Astrocyte (in vitro differentiated cells and primary cell): ENCODE measurements around the gene EPB41L3. TPM values are rescaled to one million over a fixed set of nuclear protein-coding genes. Genes with fewer than 3 reads are reported as not detected.

Experiments used
- DNase-seq: peaks from one replicate; pipeline ENCODE4 v3.0.0-alpha.2; 2010; ENCODE audit warnings: low read depth
- FAIRE-seq: peaks from 2 replicates; lab custom pipeline; 2011; peaks lifted over from hg19 to GRCh38; lab: Jason Lieb, UNC
- H2AFZ ChIP-seq: 2 replicates; pipeline ENCODE4 v1.6.0; 2012; ENCODE audit warnings: low read depth, low read length, inconsistent platforms
- H3K27ac ChIP-seq: 2 replicates; pipeline ENCODE4 v1.5.1; 2011; ENCODE audit warnings: low read depth, low read length, inconsistent platforms
- H3K27me3 ChIP-seq: 2 replicates; pipeline ENCODE4 v1.6.0; 2011; ENCODE audit warnings: low read length, inconsistent platforms; ENCODE audit not compliant: insufficient read depth
- H3K36me3 ChIP-seq: 2 replicates; pipeline ENCODE4 v1.5.1; 2011; ENCODE audit warnings: low read length, inconsistent platforms; ENCODE audit not compliant: insufficient read depth
- H3K4me1 ChIP-seq: 2 replicates; pipeline ENCODE4 v1.5.1; 2011; ENCODE audit warnings: low read length, inconsistent platforms; ENCODE audit not compliant: insufficient read depth
- H3K4me2 ChIP-seq: 2 replicates; pipeline ENCODE4 v1.6.0; 2012; ENCODE audit warnings: low read length, inconsistent platforms
- H3K4me3 ChIP-seq: 2 replicates; pipeline ENCODE4 v1.5.1; 2011; ENCODE audit warnings: low read depth, mild to moderate bottlenecking, low read length, inconsistent platforms; ENCODE audit not compliant: insufficient read depth
- H3K79me2 ChIP-seq: 2 replicates; pipeline ENCODE4 v1.6.0; 2012; ENCODE audit warnings: mild to moderate bottlenecking, low read length, inconsistent platforms; ENCODE audit not compliant: insufficient read depth
- H3K9ac ChIP-seq: 2 replicates; pipeline ENCODE4 v1.6.0; 2012; ENCODE audit warnings: mild to moderate bottlenecking, low read length, inconsistent platforms
- H3K9me3 ChIP-seq: 2 replicates; pipeline ENCODE4 v1.5.1; 2012; ENCODE audit warnings: low read depth, mild to moderate bottlenecking, low read length, inconsistent platforms; ENCODE audit not compliant: insufficient read depth
- H4K20me1 ChIP-seq: 2 replicates; pipeline ENCODE4 v1.6.0; 2012; ENCODE audit warnings: low read length, inconsistent platforms; ENCODE audit not compliant: insufficient read depth
- H3K27ac Mint-ChIP-seq: one replicate; pipeline ENCODE4 v1.8.0; 2021; ENCODE audit warnings: mild to moderate bottlenecking, mixed read lengths; ENCODE audit not compliant: unreplicated experiment
- H3K27me3 Mint-ChIP-seq: one replicate; pipeline ENCODE4 v1.8.0; 2021; ENCODE audit warnings: low read depth, mixed read lengths; ENCODE audit not compliant: unreplicated experiment
- H3K36me3 Mint-ChIP-seq: one replicate; pipeline ENCODE4 v1.8.0; 2021; ENCODE audit warnings: low read depth, mixed read lengths; ENCODE audit not compliant: unreplicated experiment
- H3K4me1 Mint-ChIP-seq: one replicate; pipeline ENCODE4 v1.8.0; 2021; ENCODE audit warnings: low read depth, mixed read lengths; ENCODE audit not compliant: unreplicated experiment
- H3K4me3 Mint-ChIP-seq: one replicate; pipeline ENCODE4 v1.8.0; 2021; ENCODE audit warnings: mild to moderate bottlenecking, moderate library complexity, mixed read lengths; ENCODE audit not compliant: unreplicated experiment
- H3K9me3 Mint-ChIP-seq: one replicate; pipeline ENCODE4 v1.8.0; 2021; ENCODE audit warnings: mild to moderate bottlenecking, mixed read lengths; ENCODE audit not compliant: unreplicated experiment
- EZH2 ChIP-seq: IDR thresholded peaks from 2 replicates; pipeline ENCODE4 v1.6.1; 2012; ENCODE audit warnings: mild to moderate bottlenecking, low read length, inconsistent platforms; ENCODE audit not compliant: insufficient read depth
- total RNA-seq: library from RNA; stranded (reverse); gene quantifications from 2 replicates; pipeline ENCODE4 v1.2.1, GENCODE V29; 2021
- TF ChIP-seq, protein P1 (sequence below): IDR thresholded peaks from 2 replicates; pipeline ENCODE4 v1.5.1; 2011; ENCODE audit warnings: low read depth, mild to moderate bottlenecking, inconsistent platforms, low read length, moderate library complexity; ENCODE audit not compliant: insufficient read depth

EPB41L3 gene
- total RNA-seq, 1 donor from 2014 or later: 97.0 TPM

DNA sequence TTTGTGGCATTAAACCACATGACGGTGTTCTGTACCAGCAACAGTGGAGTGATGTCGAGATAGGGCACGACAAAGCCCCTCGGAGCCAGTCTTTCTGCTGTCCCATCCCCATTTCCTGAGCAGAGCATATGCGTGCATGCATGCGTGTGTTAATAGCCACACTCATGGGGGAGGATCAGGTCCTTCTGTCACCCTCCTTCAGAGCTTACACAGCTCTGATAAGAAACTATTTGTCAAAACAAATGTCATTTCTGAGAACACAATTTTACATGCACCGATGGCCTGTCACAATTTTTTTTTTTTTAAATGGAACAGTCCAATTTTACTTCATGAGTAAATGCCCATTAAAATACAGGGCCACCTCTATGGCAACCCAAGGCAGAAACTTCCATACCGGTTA is 152.4 kb downstream of the EPB41L3 start:
- H3K36me3 ChIP-seq: peaks cover 6% of the 10 kb centered on the region
- H3K4me3 ChIP-seq: no peak overlapping the region
- H4K20me1 ChIP-seq: no peaks in the 10 kb centered on the region
- H3K27me3 ChIP-seq: no peaks in the 10 kb centered on the region
- Mint-ChIP-seq H3K27ac (no peak overlapping the region), H3K27me3 (no peaks in the 10 kb centered on the region), H3K36me3 (peaks cover 14% of the 10 kb centered on the region), H3K4me3 (no peak overlapping the region), H3K9me3 (no peaks in the 10 kb centered on the region), H3K4me1 (peaks cover 6% of the 10 kb centered on the region)
- no peak overlapping the region for H3K9ac ChIP-seq
- no peak overlapping the region for H2AFZ ChIP-seq
- FAIRE-seq (no peak), DNase-seq (no peak)
- no peak overlapping the region for H3K27ac ChIP-seq
- no peaks in the 10 kb centered on the region for H3K4me1 ChIP-seq
- no peaks in the 10 kb centered on the region for H3K79me2 ChIP-seq
- H3K4me2 ChIP-seq: no peak overlapping the region
- TF ChIP-seq, protein P1, sequence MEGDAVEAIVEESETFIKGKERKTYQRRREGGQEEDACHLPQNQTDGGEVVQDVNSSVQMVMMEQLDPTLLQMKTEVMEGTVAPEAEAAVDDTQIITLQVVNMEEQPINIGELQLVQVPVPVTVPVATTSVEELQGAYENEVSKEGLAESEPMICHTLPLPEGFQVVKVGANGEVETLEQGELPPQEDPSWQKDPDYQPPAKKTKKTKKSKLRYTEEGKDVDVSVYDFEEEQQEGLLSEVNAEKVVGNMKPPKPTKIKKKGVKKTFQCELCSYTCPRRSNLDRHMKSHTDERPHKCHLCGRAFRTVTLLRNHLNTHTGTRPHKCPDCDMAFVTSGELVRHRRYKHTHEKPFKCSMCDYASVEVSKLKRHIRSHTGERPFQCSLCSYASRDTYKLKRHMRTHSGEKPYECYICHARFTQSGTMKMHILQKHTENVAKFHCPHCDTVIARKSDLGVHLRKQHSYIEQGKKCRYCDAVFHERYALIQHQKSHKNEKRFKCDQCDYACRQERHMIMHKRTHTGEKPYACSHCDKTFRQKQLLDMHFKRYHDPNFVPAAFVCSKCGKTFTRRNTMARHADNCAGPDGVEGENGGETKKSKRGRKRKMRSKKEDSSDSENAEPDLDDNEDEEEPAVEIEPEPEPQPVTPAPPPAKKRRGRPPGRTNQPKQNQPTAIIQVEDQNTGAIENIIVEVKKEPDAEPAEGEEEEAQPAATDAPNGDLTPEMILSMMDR: no peak
- TF ChIP-seq EZH2: no peak
- no peaks in the 10 kb centered on the region for H3K9me3 ChIP-seq

GRCh38 chr18:5389356-5389755 is 154.4 kb downstream of the EPB41L3 start:
- Histone ChIP-seq H3K9me3 (no peaks in the 10 kb centered on the region), H3K9ac (no peak overlapping the region), H4K20me1 (no peaks in the 10 kb centered on the region), H2AFZ (no peak overlapping the region), H3K4me1 (no peaks in the 10 kb centered on the region), H3K79me2 (no peaks in the 10 kb centered on the region), H3K27ac (no peak overlapping the region), H3K4me3 (no peak overlapping the region), H3K27me3 (no peaks in the 10 kb centered on the region), H3K36me3 (no peaks in the 10 kb centered on the region), H3K4me2 (no peak overlapping the region)
- no peak overlapping the region for H3K27ac Mint-ChIP-seq
- H3K9me3 Mint-ChIP-seq: no peaks in the 10 kb centered on the region
- peaks cover 7% of the 10 kb centered on the region for H3K36me3 Mint-ChIP-seq
- no peak for DNase-seq
- FAIRE-seq: no peak
- H3K4me3 Mint-ChIP-seq: no peak overlapping the region
- H3K4me1 Mint-ChIP-seq: peaks cover 6% of the 10 kb centered on the region
- TF ChIP-seq, protein P1: no peak
- no peak for TF ChIP-seq EZH2
- H3K27me3 Mint-ChIP-seq: no peaks in the 10 kb centered on the region

GRCh38 chr18:5388896-5389295 is 154.9 kb downstream of the EPB41L3 start:
- Mint-ChIP-seq H3K4me3 (no peak overlapping the region), H3K27ac (no peak overlapping the region), H3K36me3 (peaks cover 7% of the 10 kb centered on the region), H3K9me3 (no peaks in the 10 kb centered on the region), H3K4me1 (peaks cover 2% of the 10 kb centered on the region), H3K27me3 (no peaks in the 10 kb centered on the region)
- H4K20me1 ChIP-seq: no peaks in the 10 kb centered on the region
- no peaks in the 10 kb centered on the region for H3K36me3 ChIP-seq
- DNase-seq (no peak), FAIRE-seq (no peak)
- H3K27me3 ChIP-seq: no peaks in the 10 kb centered on the region
- no peaks in the 10 kb centered on the region for H3K79me2 ChIP-seq
- H3K9ac ChIP-seq: no peak overlapping the region
- H3K4me2 ChIP-seq: no peak overlapping the region
- no peak overlapping the region for H3K27ac ChIP-seq
- no peaks in the 10 kb centered on the region for H3K4me1 ChIP-seq
- TF ChIP-seq, protein P1: no peak
- no peak for TF ChIP-seq EZH2
- no peaks in the 10 kb centered on the region for H3K9me3 ChIP-seq
- no peak overlapping the region for H2AFZ ChIP-seq
- no peak overlapping the region for H3K4me3 ChIP-seq
